Tibial nerve (tissue), 4 donors: ENCODE data around the gene SIRT3. TPM values are rescaled to one million over a fixed set of nuclear protein-coding genes. Genes with fewer than 3 reads are reported as not detected.

Experiments used
- DNase-seq, 2 donors: peaks; one replicate each; pipeline ENCODE4 v3.0.0-alpha.2; 2019; ENCODE audit warnings: low spot score in 2 of 2
- H3K27ac ChIP-seq, 4 donors: fragments of 200-600 bp; sonication (generic) in 3 of 4; one replicate each; pipeline ENCODE4 v1.5.1; 2017 to 2019; ENCODE audit warnings: mild to moderate bottlenecking in 1 of 4
- H3K27me3 ChIP-seq, 2 donors: fragments of 200-600 bp; sonication (generic) in 1 of 2; one replicate each; pipeline versions ENCODE4 v1.5.1 to v1.6.0; 2017 to 2019
- H3K36me3 ChIP-seq, 3 donors: fragments of 200-600 bp; sonication (generic); one replicate each; pipeline ENCODE4 v1.5.1; 2018 to 2019
- H3K4me1 ChIP-seq, 4 donors: fragments of 200-600 bp; sonication (generic) in 3 of 4; one replicate each; pipeline ENCODE4 v1.5.1; 2017 to 2019
- H3K4me3 ChIP-seq, 4 donors: fragments of 200-600 bp; sonication (generic) in 3 of 4; one replicate each; pipeline ENCODE4 v1.5.1; 2017 to 2019; ENCODE audit warnings: mild to moderate bottlenecking in 1 of 4, moderate library complexity in 1 of 4
- H3K9me3 ChIP-seq, 4 donors: fragments of 200-600 bp; sonication (generic) in 3 of 4; one replicate each; pipeline ENCODE4 v1.5.1; 2017 to 2019
- EP300 ChIP-seq, 2 donors: sonication (generic); formaldehyde crosslinking; IDR thresholded peaks; one replicate each; pipeline ENCODE4 v1.6.1; 2017; ENCODE audit warnings: antibody characterized with exemption in 2 of 2, mild to moderate bottlenecking in 1 of 2
- POLR2A ChIP-seq, 2 donors: fragments of 450-650 bp; IDR thresholded peaks; one replicate each; pipeline ENCODE4 v1.6.1; 2017; ENCODE audit warnings: antibody characterized with exemption in 2 of 2, mild to moderate bottlenecking in 2 of 2, moderate library complexity in 2 of 2
- WGBS, 2 donors: methylation state at CpG; one replicate each; pipeline ENCODE4 v1.1.5; 2018; 5-methylcytosine and 5-hydroxymethylcytosine counted together
- total RNA-seq, 4 donors: library from RNA; depleted of rRNA; stranded (reverse); fragments of >200 nt; gene quantifications; one replicate each; pipeline ENCODE4 v1.1.0, GENCODE V29; 2016
- TF ChIP-seq, protein P1 (sequence below), 5 experiments: fragments of 200-600 bp in 3 of 5; fragments of 450-650 bp in 2 of 5; sonication (generic) in 3 of 5; IDR thresholded peaks; one replicate each; pipeline ENCODE4 v1.5.1; 2016 to 2019; ENCODE audit warnings: antibody characterized with exemption in 5 of 5, mild to moderate bottlenecking in 3 of 5, moderate library complexity in 2 of 5

Gene SIRT3
- total RNA-seq, 4 donors from 2014 or later: 14.9 to 23.4 (median 17.5) TPM

DNA sequence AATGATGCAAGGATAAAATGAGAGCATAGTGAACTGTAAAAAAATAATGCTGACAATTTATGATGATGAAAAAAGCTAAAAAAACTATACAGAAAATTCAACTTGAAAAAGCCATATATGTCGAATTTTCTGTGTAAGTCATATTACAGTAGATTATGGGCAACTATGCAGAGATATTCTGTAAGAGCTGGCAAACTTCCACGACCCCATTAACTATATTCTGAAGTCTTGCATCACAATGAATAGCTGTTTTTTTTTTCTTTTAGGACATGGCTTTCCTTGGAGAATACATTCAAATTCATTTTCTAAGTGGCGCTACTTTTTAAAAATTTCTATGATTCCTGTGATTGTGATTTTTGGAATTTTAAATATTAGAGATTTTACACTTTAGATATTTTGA is 19.0 kb upstream of the SIRT3 start:
- 37 to 46% methylated on average over 3 of the region's 3 CpGs for WGBS, 2 donors
- DNase-seq: no peak
- no peaks in the 10 kb centered on the region for H3K27me3 ChIP-seq
- H3K9me3 ChIP-seq: no peaks in the 10 kb centered on the region
- no peak overlapping the region for H3K27ac ChIP-seq
- TF ChIP-seq, protein P1, sequence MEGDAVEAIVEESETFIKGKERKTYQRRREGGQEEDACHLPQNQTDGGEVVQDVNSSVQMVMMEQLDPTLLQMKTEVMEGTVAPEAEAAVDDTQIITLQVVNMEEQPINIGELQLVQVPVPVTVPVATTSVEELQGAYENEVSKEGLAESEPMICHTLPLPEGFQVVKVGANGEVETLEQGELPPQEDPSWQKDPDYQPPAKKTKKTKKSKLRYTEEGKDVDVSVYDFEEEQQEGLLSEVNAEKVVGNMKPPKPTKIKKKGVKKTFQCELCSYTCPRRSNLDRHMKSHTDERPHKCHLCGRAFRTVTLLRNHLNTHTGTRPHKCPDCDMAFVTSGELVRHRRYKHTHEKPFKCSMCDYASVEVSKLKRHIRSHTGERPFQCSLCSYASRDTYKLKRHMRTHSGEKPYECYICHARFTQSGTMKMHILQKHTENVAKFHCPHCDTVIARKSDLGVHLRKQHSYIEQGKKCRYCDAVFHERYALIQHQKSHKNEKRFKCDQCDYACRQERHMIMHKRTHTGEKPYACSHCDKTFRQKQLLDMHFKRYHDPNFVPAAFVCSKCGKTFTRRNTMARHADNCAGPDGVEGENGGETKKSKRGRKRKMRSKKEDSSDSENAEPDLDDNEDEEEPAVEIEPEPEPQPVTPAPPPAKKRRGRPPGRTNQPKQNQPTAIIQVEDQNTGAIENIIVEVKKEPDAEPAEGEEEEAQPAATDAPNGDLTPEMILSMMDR (IDR thresholded peaks at IDR 0.05): no peak
- TF ChIP-seq EP300 (IDR thresholded peaks at IDR 0.05) (no peak), POLR2A (IDR thresholded peaks at IDR 0.05) (no peak)
- peaks cover 0 to 9% (median 0%) of the 10 kb centered on the region in 4 donors for H3K4me1 ChIP-seq
- peaks cover 0 to 37% (median 8%) of the 10 kb centered on the region in 3 donors for H3K36me3 ChIP-seq
- no peak overlapping the region for H3K4me3 ChIP-seq

DNA sequence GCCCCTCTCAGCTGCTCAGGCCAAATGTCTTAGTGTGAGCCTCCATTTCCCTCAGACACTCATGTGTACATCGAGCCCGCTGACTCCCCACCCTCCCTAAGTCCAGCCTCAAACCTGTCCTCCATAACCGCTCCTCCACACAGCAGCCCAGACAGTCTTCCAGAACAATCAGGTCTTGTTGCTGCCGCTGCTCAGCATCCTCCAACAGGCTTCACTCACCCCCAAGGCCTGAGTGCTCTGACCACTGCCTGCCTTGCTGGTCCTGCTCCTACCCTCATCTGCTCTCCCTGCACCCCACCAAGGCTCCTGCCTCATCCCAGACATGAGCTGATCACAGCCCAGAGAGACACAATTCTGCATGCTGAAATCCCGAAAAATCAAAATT is 17.7 kb upstream of the SIRT3 start:
- H3K9me3 ChIP-seq: no peaks in the 10 kb centered on the region
- DNase-seq: no peak

DNA sequence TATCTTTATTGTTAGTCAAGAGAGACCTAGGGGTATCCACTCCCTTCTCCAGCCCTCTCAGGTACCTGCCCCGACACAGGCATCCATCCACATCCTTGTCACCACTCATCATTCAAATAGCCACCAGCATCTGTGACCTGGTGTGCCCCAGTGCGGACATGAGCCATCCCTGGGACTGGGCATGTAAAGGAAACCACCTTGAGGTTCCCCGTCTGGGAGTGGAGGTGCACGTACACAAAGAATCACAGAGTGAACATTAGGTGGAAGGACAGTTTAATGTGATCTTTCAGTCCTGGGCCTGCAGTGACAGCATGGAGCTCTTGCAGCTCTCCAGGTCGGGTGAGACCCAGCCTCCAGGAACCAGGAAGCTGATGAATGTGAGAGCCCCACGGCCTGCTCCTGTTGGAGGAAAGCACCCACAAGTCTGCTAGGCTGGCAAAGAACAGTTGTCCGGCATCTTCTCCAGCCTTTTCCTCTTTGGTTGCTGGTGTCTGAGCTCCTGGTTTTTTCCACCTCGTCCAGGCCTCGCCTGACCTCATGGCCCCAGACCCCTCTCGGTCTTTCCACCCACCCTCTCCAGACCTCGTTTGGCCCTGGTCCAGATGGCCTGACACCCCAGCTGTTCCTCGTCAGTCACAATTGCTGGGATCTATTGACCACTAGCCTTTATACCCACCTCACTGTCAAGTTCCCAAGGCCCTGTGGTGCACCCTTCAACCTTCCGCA is 17.2 kb upstream of the SIRT3 start:
- H3K27me3 ChIP-seq: no peaks in the 10 kb centered on the region
- peaks cover 0 to 9% (median 0%) of the 10 kb centered on the region in 4 donors for H3K4me1 ChIP-seq
- H3K9me3 ChIP-seq: no peaks in the 10 kb centered on the region
- H3K4me3 ChIP-seq: no peak overlapping the region
- no peak overlapping the region for H3K27ac ChIP-seq
- WGBS, 2 donors: 64 to 67% methylated on average over 13 of the region's 13 CpGs
- no peak for DNase-seq
- no peak for TF ChIP-seq POLR2A (IDR thresholded peaks at IDR 0.05)
- TF ChIP-seq, protein P1 (IDR thresholded peaks at IDR 0.05): no peak
- TF ChIP-seq EP300 (IDR thresholded peaks at IDR 0.05): no peak
- peaks cover 0 to 56% (median 24%) of the 10 kb centered on the region in 3 donors for H3K36me3 ChIP-seq

More for the DNA sequence above, 17.7 kb upstream of the SIRT3 start:
- Histone ChIP-seq H3K27ac (no peak overlapping the region), H3K27me3 (no peaks in the 10 kb centered on the region), H3K36me3 (peaks cover 0 to 50% (median 19%) of the 10 kb centered on the region in 3 donors), H3K4me1 (peaks cover 0 to 9% (median 0%) of the 10 kb centered on the region in 4 donors), H3K4me3 (no peak overlapping the region)
- TF ChIP-seq POLR2A (IDR thresholded peaks at IDR 0.05): no peak
- WGBS, 2 donors: 72 to 75% methylated on average over 5 of the region's 5 CpGs

DNA sequence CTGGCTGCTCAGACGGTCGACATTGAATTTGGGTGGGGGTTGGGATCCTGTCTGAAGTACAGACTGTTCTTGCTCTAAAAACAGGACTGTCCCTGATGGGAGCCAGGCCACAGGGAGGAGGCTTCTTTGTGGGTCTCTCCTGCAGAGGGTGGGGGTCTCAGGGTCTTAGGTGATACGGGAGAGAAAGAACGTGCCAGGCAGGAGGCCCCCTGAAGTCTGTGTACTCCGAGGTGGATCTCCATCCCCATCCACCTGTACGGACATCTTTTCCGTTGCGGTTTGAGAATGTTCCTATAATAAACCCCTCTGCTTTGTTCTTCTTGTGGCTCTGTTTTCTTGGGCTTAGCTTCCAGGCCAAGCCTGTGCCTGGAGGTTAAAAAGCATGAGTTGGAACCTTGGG is 16.5 kb upstream of the SIRT3 start:
- DNase-seq: no peak
- Histone ChIP-seq H3K27ac (no peak overlapping the region), H3K4me3 (no peak overlapping the region), H3K9me3 (no peaks in the 10 kb centered on the region), H3K27me3 (no peaks in the 10 kb centered on the region), H3K36me3 (peaks cover 0 to 62% (median 29%) of the 10 kb centered on the region in 3 donors), H3K4me1 (peaks cover 0 to 9% (median 0%) of the 10 kb centered on the region in 4 donors)
- 83 to 85% methylated on average over 8 of the region's 8 CpGs for WGBS, 2 donors
- no peak for TF ChIP-seq EP300 (IDR thresholded peaks at IDR 0.05)
- TF ChIP-seq, protein P1 (IDR thresholded peaks at IDR 0.05): no peak
- no peak for TF ChIP-seq POLR2A (IDR thresholded peaks at IDR 0.05)

DNA sequence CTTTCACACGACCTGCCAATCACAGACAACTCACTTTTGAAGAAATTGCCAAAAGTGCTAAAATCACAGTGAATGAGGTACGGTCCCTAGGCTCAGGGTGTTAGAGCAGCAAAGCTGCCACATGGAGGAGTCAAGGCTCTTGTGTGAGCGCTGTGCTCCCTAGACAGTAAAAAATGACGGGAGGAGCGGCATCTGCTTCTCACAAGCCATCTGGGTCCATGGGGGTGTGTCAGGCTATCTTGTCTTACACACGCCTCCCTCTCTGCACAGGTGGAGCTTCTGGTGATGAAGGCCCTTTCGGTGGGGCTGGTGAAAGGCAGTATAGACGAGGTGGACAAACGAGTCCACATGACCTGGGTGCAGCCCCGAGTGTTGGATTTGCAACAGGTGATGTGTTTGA is 15.4 kb upstream of the SIRT3 start:
- no peak for DNase-seq
- Histone ChIP-seq H3K27ac (no peak overlapping the region), H3K27me3 (no peaks in the 10 kb centered on the region), H3K4me1 (peaks cover 0 to 9% (median 0%) of the 10 kb centered on the region in 4 donors), H3K9me3 (no peaks in the 10 kb centered on the region), H3K36me3 (peaks cover 0 to 74% (median 38%) of the 10 kb centered on the region in 3 donors), H3K4me3 (no peak overlapping the region)
- 70 to 77% methylated on average over 10 of the region's 10 CpGs for WGBS, 2 donors
- TF ChIP-seq POLR2A (IDR thresholded peaks at IDR 0.05) (no peak), EP300 (IDR thresholded peaks at IDR 0.05) (no peak)
- TF ChIP-seq, protein P1 (IDR thresholded peaks at IDR 0.05): no peak
